Nephron progenitor cell (in vitro differentiated cells): ENCODE measurements around the gene AP1B1.
A peak's percentile ranks its signal among the peaks of the same experiment; 100 is the strongest.

Experiments
- DNase-seq: peaks from one replicate; pipeline ENCODE4 v3.0.0; 2021
- H3K27ac Mint-ChIP-seq: 2 replicates; pipeline ENCODE4 v1.8.0; 2021; ENCODE audit warnings: mild to moderate bottlenecking, moderate library complexity, mixed read lengths
- H3K27me3 Mint-ChIP-seq: 2 replicates; pipeline ENCODE4 v1.8.0; 2021; ENCODE audit warnings: mild to moderate bottlenecking, low read depth, mixed read lengths; ENCODE audit not compliant: poor library complexity
- H3K36me3 Mint-ChIP-seq: 2 replicates; pipeline ENCODE4 v1.8.0; 2021; ENCODE audit warnings: low read depth, mixed read lengths
- H3K4me1 Mint-ChIP-seq: 2 replicates; pipeline ENCODE4 v1.8.0; 2021; ENCODE audit warnings: mixed read lengths
- H3K4me3 Mint-ChIP-seq: 2 replicates; pipeline ENCODE4 v1.8.0; 2021; ENCODE audit warnings: mild to moderate bottlenecking, moderate library complexity, mixed read lengths
- H3K9me3 Mint-ChIP-seq: 2 replicates; pipeline ENCODE4 v1.8.0; 2021; ENCODE audit warnings: mild to moderate bottlenecking, moderate library complexity, mixed read lengths
- TF ChIP-seq, protein P1 (sequence below): fragments of 200-600 bp; sonication (generic); IDR thresholded peaks from 2 replicates; pipeline ENCODE4 v1.5.0; 2021; ENCODE audit warnings: antibody characterized with exemption

AP1B1 gene

GRCh38 chr22:29330753-29331152, 57.6 kb downstream of the AP1B1 start:
- peak; percentile 66 for DNase-seq
- H3K4me1 Mint-ChIP-seq: peaks cover 51% of the 10 kb centered on the region
- peak overlapping the region; percentile 10 for H3K4me3 Mint-ChIP-seq
- TF ChIP-seq, protein P1, sequence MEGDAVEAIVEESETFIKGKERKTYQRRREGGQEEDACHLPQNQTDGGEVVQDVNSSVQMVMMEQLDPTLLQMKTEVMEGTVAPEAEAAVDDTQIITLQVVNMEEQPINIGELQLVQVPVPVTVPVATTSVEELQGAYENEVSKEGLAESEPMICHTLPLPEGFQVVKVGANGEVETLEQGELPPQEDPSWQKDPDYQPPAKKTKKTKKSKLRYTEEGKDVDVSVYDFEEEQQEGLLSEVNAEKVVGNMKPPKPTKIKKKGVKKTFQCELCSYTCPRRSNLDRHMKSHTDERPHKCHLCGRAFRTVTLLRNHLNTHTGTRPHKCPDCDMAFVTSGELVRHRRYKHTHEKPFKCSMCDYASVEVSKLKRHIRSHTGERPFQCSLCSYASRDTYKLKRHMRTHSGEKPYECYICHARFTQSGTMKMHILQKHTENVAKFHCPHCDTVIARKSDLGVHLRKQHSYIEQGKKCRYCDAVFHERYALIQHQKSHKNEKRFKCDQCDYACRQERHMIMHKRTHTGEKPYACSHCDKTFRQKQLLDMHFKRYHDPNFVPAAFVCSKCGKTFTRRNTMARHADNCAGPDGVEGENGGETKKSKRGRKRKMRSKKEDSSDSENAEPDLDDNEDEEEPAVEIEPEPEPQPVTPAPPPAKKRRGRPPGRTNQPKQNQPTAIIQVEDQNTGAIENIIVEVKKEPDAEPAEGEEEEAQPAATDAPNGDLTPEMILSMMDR: no peak
- peak overlapping the region; percentile 61 for H3K27ac Mint-ChIP-seq
- H3K9me3 Mint-ChIP-seq: no peaks in the 10 kb centered on the region
- H3K36me3 Mint-ChIP-seq: peaks cover 18% of the 10 kb centered on the region
- H3K27me3 Mint-ChIP-seq: no peaks in the 10 kb centered on the region

GRCh38 chr22:29330291-29330690, 58.1 kb downstream of the AP1B1 start:
- H3K27ac Mint-ChIP-seq: peak overlapping the region; percentile 61
- TF ChIP-seq, protein P1: no peak

GRCh38 chr22:29329581-29329980, 58.8 kb downstream of the AP1B1 start:
- DNase-seq: no peak
- H3K4me3 Mint-ChIP-seq: no peak overlapping the region
- peaks cover 39% of the 10 kb centered on the region for H3K4me1 Mint-ChIP-seq
- no peaks in the 10 kb centered on the region for H3K27me3 Mint-ChIP-seq
- no peaks in the 10 kb centered on the region for H3K9me3 Mint-ChIP-seq
- TF ChIP-seq, protein P1: no peak
- H3K36me3 Mint-ChIP-seq: peaks cover 13% of the 10 kb centered on the region
- peak overlapping the region; percentile 71 for H3K27ac Mint-ChIP-seq

More at GRCh38 chr22:29330291-29330690, 58.1 kb downstream of the AP1B1 start:
- Mint-ChIP-seq H3K27me3 (no peaks in the 10 kb centered on the region), H3K4me1 (peaks cover 46% of the 10 kb centered on the region), H3K36me3 (peaks cover 18% of the 10 kb centered on the region), H3K9me3 (no peaks in the 10 kb centered on the region), H3K4me3 (no peak overlapping the region)
- DNase-seq: no peak

- peak overlapping the region; percentile 71 for H3K27ac Mint-ChIP-seq
- DNase-seq: no peak
- no peaks in the 10 kb centered on the region for H3K9me3 Mint-ChIP-seq
- H3K4me3 Mint-ChIP-seq: no peak overlapping the region
- H3K4me1 Mint-ChIP-seq: peaks cover 36% of the 10 kb centered on the region
- peaks cover 9% of the 10 kb centered on the region for H3K36me3 Mint-ChIP-seq
- TF ChIP-seq, protein P1: no peak
- H3K27me3 Mint-ChIP-seq: no peaks in the 10 kb centered on the region
Observed at GRCh38 chr22:29328566-29329500, 59.5 kb downstream of the AP1B1 start.

DNA sequence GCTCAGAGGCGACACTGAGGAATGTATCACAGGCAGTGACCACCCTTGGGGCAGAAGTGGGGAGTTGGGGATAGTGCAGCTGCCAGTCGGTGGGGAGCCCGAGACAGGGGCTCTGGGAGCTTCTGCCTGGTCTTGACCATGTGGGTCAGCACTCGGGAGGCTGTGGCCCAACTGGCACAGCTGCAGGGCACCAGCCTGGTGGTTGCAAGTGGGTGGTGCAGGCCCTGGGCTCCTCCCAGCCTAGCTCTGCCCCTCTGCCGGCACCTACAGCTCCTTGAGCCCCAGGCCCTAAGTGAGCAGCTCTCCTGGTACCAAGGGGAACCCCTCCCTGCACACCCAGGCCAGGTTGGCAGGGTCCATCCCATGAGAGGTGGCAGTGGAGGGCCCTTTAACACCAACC, 60.3 kb downstream of the AP1B1 start:
- DNase-seq: no peak
- Mint-ChIP-seq H3K27ac (no peak overlapping the region), H3K9me3 (no peaks in the 10 kb centered on the region), H3K4me1 (peaks cover 36% of the 10 kb centered on the region), H3K27me3 (no peaks in the 10 kb centered on the region), H3K4me3 (no peak overlapping the region), H3K36me3 (peaks cover 3% of the 10 kb centered on the region)
- TF ChIP-seq, protein P1: no peak
